Psoas muscle (tissue), 8 donors: ENCODE measurements around the gene XBP1. TPM values are rescaled to one million over a fixed set of nuclear protein-coding genes. Genes with fewer than 3 reads are reported as not detected.
"Not testable (repeated sequence)": the region's sequence is repeated elsewhere in the genome, so short reads cannot be mapped to it uniquely, and the experiment has no call there.

Source experiments
- ATAC-seq, 4 donors: fragments of 200-7000 bp; cut with Tn5 transposase; one replicate each; pipeline ENCODE4 v1.9.1; 2020; ENCODE audit warnings: moderate library complexity in 3 of 4, mild to moderate bottlenecking in 2 of 4
- DNase-seq, 2 donors: peaks; one replicate each; pipeline ENCODE4 v3.0.0-alpha.2; 2020
- H3K27ac ChIP-seq: fragments of 200-600 bp; one replicate; pipeline ENCODE4 v1.8.0; 2022
- H3K27me3 ChIP-seq, 3 donors: fragments of 200-600 bp in 1 of 3; one replicate each; pipeline versions ENCODE4 v1.6.1 to v1.8.0; 2013 to 2022; ENCODE audit warnings: low read length in 2 of 3, mild to moderate bottlenecking in 2 of 3, moderate library complexity in 1 of 3; ENCODE audit not compliant: insufficient read depth in 3 of 3
- H3K36me3 ChIP-seq, 2 donors: fragments of 200-600 bp in 1 of 2; one replicate each; pipeline versions ENCODE4 v1.6.1 to v1.8.0; 2013 to 2022; ENCODE audit warnings: low read depth in 1 of 2, mild to moderate bottlenecking in 1 of 2, moderate library complexity in 1 of 2; ENCODE audit not compliant: insufficient read depth in 1 of 2
- H3K4me1 ChIP-seq: fragments of 200-600 bp; one replicate; pipeline ENCODE4 v1.8.0; 2022
- H3K4me3 ChIP-seq: fragments of 200-600 bp; one replicate; pipeline ENCODE4 v1.8.0; 2022; ENCODE audit warnings: mild to moderate bottlenecking
- H3K9me3 ChIP-seq: fragments of 200-600 bp; one replicate; pipeline ENCODE4 v1.8.0; 2022
- CTCF ChIP-seq: fragments of 200-600 bp; IDR thresholded peaks from one replicate; pipeline ENCODE4 v1.8.0; 2022; ENCODE audit warnings: antibody characterized with exemption
- WGBS, 3 donors: extraction: QIAGEN DNeasy Blood & Tissue Kit; methylation state at CpG; one replicate each; pipeline versions ENCODE4 v1.1.6 to v1.1.7; 2013; 5-methylcytosine and 5-hydroxymethylcytosine counted together
- intact Hi-C, 2 donors: fragments of 100-400 bp; cut with DNase I; formaldehyde crosslinking; loops; one replicate each; pipeline versions ENCODE4 v1.11.0 to v1.14.2; 2022
- polyA plus RNA-seq, 3 donors: library from polyadenylated mRNA; stranded (reverse); fragments of 200-250 nt; gene quantifications; one replicate each; pipeline ENCODE4 v1.2.3, GENCODE V29; 2013
- total RNA-seq, 4 donors: library from RNA; stranded (reverse); fragmentation: NEBNext Ultra II Directional in 2 of 4; extraction: Animal tissue kit (Norgen Biotek cat#: 25700) in 2 of 4; gene quantifications; one replicate each; pipeline versions ENCODE4 v1.2.1 to v1.2.4, GENCODE V29; 2021 to 2023
- donor health status: healthy with polysubstance abuse.
- donor health status: DM: no; HTN: no; CAD: no; lungs with moderate emphysema.
- donor health status: Bipolar disorder and iron deficiency.
- donor health status: healthy.
- donor health status: DM: yes; HTN: yes; CAD: no.
- donor health status: DM: no; HTN: no; CAD: no.
- donor health status: DM: no; HTN: no; CAD: no.
- donor health status: DM: yes; HTN: yes; CAD: no.

The XBP1 gene
- total and polyA plus RNA-seq, 7 donors = 38.9 to 173 (median 110) TPM

- no peaks in the 10 kb centered on the region for H3K9me3 ChIP-seq
- WGBS, 3 donors = 92 to 96% (median 93%) methylated on average over 7 of the region's 7 CpGs
- ATAC-seq (no peak), DNase-seq (no peak)
- no peaks in the 10 kb centered on the region for H3K36me3 ChIP-seq
- TF ChIP-seq CTCF = no peak
- H3K27me3 ChIP-seq = no peaks in the 10 kb centered on the region
- H3K27ac ChIP-seq = no peak overlapping the region
- H3K4me3 ChIP-seq = no peak overlapping the region
- peaks cover 3% of the 10 kb centered on the region for H3K4me1 ChIP-seq
- intact Hi-C loops = loop anchor here in 1 of 2 donors (5.0 kb wide), 1 partner anchor 35 kb away; no protein-coding TSS in a partner anchor
Observed at GRCh38 chr22:28826921-28827320, 26.6 kb upstream of the XBP1 start.

- not testable (repeated sequence) for H3K4me3 ChIP-seq, ATAC-seq, H3K36me3 ChIP-seq, H3K9me3 ChIP-seq, H3K27me3 ChIP-seq, H3K4me1 ChIP-seq, DNase-seq, H3K27ac ChIP-seq
- intact Hi-C loops = loop anchor here in 1 of 2 donors (5.0 kb wide), 1 partner anchor 34 kb away; no protein-coding TSS in a partner anchor
- 55 to 68% (median 63%) methylated on average over 4 of the region's 4 CpGs for WGBS, 3 donors
Observed at GRCh38 chr22:28826430-28826829, 26.1 kb upstream of the XBP1 start.

- DNase-seq, H3K27ac ChIP-seq, H3K27me3 ChIP-seq, H3K4me3 ChIP-seq, H3K9me3 ChIP-seq, intact Hi-C loops, H3K4me1 ChIP-seq, H3K36me3 ChIP-seq, ATAC-seq: not testable (repeated sequence)
- WGBS, 3 donors = 96 to 100% (median 97%) methylated on average over 9 of the region's 9 CpGs
Observed at GRCh38 chr22:28824455-28824854, 24.1 kb upstream of the XBP1 start.

- DNase-seq (no peak), ATAC-seq (no peak)
- H3K27ac ChIP-seq = no peak overlapping the region
- H3K4me3 ChIP-seq = no peak overlapping the region
- TF ChIP-seq CTCF = no peak
- H3K9me3 ChIP-seq = no peaks in the 10 kb centered on the region
- no peaks in the 10 kb centered on the region for H3K36me3 ChIP-seq
- no peaks in the 10 kb centered on the region for H3K27me3 ChIP-seq
- H3K4me1 ChIP-seq = peaks cover 11% of the 10 kb centered on the region
- intact Hi-C loops = no loop called here
- WGBS, 3 donors = 73 to 91% (median 89%) methylated on average over 4 of the region's 4 CpGs
Observed at GRCh38 chr22:28822930-28823551, 22.7 kb upstream of the XBP1 start.

- no peaks in the 10 kb centered on the region for H3K27me3 ChIP-seq
- DNase-seq = no peak
- H3K4me3 ChIP-seq = no peak overlapping the region
- no peaks in the 10 kb centered on the region for H3K36me3 ChIP-seq
- H3K9me3 ChIP-seq = no peaks in the 10 kb centered on the region
- ATAC-seq = no peak
- 87 to 100% (median 92%) methylated on average over 1 of the region's 1 CpG for WGBS, 3 donors
- peaks cover 18% of the 10 kb centered on the region for H3K4me1 ChIP-seq
- TF ChIP-seq CTCF = no peak
- no peak overlapping the region for H3K27ac ChIP-seq
- intact Hi-C loops = no loop called here
Observed at GRCh38 chr22:28821452-28821851, 21.1 kb upstream of the XBP1 start.

- no peak for TF ChIP-seq CTCF
- Histone ChIP-seq H3K9me3 (no peaks in the 10 kb centered on the region), H3K4me1 (peaks cover 18% of the 10 kb centered on the region), H3K27me3 (no peaks in the 10 kb centered on the region), H3K36me3 (no peaks in the 10 kb centered on the region), H3K27ac (no peak overlapping the region), H3K4me3 (no peak overlapping the region)
- DNase-seq (no peak), ATAC-seq (no peak)
- intact Hi-C loops = no loop called here
- WGBS, 3 donors = 81 to 92% (median 91%) methylated on average over 2 of the region's 2 CpGs
Observed at GRCh38 chr22:28820885-28821284, 20.5 kb upstream of the XBP1 start.
